ENCODE results near the gene RDH11.

GRCh38 chr14:67645414-67645813 lies 50.1 kb downstream of the RDH11 start:
- TF ChIP-seq CTCF (IDR thresholded peaks at IDR 0.05) (no peak), POLR2A (IDR thresholded peaks at IDR 0.05) (no peak)

All from Peyer's patch (tissue), 4 donors.